Skeletal muscle satellite cell (primary cell): ENCODE data around the gene PMF1.

Experiments used
- H3K27me3 ChIP-seq: 2 replicates; pipeline ENCODE4 v1.7.0; 2013; ENCODE audit warnings: low read length; ENCODE audit not compliant: control insufficient read depth, insufficient read depth
- H3K36me3 ChIP-seq: 2 replicates; pipeline ENCODE4 v1.7.0; 2013; ENCODE audit warnings: mild to moderate bottlenecking, control low read depth, low read length; ENCODE audit not compliant: insufficient read depth
- H3K4me1 ChIP-seq: 2 replicates; pipeline ENCODE4 v1.7.0; 2013; ENCODE audit warnings: low read length; ENCODE audit not compliant: control insufficient read depth, insufficient read depth
- H3K4me2 ChIP-seq: 2 replicates; pipeline ENCODE4 v1.7.0; 2013; ENCODE audit warnings: mild to moderate bottlenecking, low read length
- H3K4me3 ChIP-seq: 2 replicates; pipeline ENCODE4 v1.7.0; 2013; ENCODE audit warnings: low read length
- H3K9ac ChIP-seq: 2 replicates; pipeline ENCODE4 v1.7.0; 2013; ENCODE audit warnings: mild to moderate bottlenecking, low read depth, low read length, moderate library complexity
- H3K9me3 ChIP-seq: replicated peaks from 2 replicates; pipeline ENCODE4 v1.7.0; 2013; ENCODE audit warnings: mild to moderate bottlenecking, control low read depth, low read length

Gene PMF1

DNA sequence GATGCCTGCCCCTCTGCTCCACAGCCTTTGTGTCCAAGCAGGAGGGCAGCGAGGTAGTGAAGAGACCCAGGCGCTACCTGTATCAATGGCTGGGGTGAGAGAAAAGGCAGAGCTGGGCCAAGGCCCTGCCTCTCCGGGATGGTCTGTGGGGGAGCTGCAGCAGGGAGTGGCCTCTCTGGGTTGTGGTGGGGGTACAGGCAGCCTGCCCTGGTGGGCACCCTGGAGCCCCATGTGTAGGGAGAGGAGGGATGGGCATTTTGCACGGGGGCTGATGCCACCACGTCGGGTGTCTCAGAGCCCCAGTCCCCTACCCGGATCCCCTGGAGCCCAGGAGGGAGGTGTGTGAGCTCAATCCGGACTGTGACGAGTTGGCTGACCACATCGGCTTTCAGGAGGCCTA, 29.9 kb downstream of the PMF1 start:
- H3K36me3 ChIP-seq: peaks cover 21% of the 10 kb centered on the region
- H3K4me3 ChIP-seq: no peak overlapping the region
- no peak overlapping the region for H3K9ac ChIP-seq
- H3K9me3 ChIP-seq: no peaks in the 10 kb centered on the region
- H3K4me1 ChIP-seq: peaks cover 27% of the 10 kb centered on the region
- no peak overlapping the region for H3K4me2 ChIP-seq
- peaks cover 18% of the 10 kb centered on the region for H3K27me3 ChIP-seq

GRCh38 chr1:156244126-156244525, 31.3 kb downstream of the PMF1 start:
- Histone ChIP-seq H3K9ac (no peak overlapping the region), H3K9me3 (no peaks in the 10 kb centered on the region), H3K36me3 (peaks cover 13% of the 10 kb centered on the region), H3K4me2 (no peak overlapping the region), H3K4me3 (no peak overlapping the region), H3K27me3 (peaks cover 18% of the 10 kb centered on the region), H3K4me1 (peaks cover 27% of the 10 kb centered on the region)

GRCh38 chr1:156244712-156245111, 31.9 kb downstream of the PMF1 start:
- no peak overlapping the region for H3K4me3 ChIP-seq
- no peaks in the 10 kb centered on the region for H3K9me3 ChIP-seq
- peaks cover 27% of the 10 kb centered on the region for H3K4me1 ChIP-seq
- no peak overlapping the region for H3K9ac ChIP-seq
- H3K4me2 ChIP-seq: no peak overlapping the region
- peaks cover 18% of the 10 kb centered on the region for H3K27me3 ChIP-seq
- H3K36me3 ChIP-seq: peaks cover 13% of the 10 kb centered on the region

DNA sequence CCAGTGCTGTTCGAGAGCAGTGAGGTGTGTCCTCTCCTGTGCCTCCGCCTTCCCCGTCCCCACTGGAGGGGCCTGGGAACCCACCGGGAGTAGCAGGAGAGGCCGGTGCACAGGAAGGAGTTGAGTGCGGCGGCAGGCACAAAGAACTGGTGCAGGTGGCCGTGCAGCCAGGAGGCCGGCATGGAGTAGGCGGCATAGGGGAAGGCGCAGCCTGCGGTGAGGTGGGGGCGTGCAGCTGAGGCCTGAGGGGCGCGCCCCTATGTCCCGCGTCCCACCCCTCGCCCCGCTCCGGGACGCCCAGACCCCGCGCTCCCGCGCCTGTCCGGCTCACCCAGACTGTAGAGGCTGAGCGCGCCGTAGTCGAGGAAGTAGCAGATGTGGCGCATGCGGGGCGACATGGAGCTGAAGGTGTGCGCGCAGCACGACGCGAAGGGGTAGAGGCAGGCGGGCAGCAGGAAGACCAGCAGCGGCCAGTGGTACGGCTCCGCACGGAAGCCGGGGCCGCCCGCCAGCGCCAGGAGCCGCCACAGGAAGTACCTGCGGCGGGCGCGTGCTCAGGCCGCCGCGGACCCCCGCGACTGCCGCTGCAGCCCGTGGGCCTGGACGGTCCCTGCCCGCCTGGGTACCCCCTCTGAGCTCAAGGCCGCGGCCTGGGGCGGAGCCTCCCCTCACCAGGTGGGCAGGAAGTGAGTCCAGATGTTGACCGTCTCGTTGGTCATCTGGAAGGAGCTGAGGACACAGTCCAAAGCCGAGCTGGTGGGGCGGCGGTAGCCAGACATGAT, 32.8 kb downstream of the PMF1 start:
- Histone ChIP-seq H3K9ac (no peak overlapping the region), H3K4me1 (peaks cover 27% of the 10 kb centered on the region), H3K36me3 (peaks cover 19% of the 10 kb centered on the region), H3K9me3 (no peaks in the 10 kb centered on the region), H3K4me3 (no peak overlapping the region), H3K27me3 (peaks cover 18% of the 10 kb centered on the region), H3K4me2 (peak overlapping the region; percentile 72)

- peaks cover 20% of the 10 kb centered on the region for H3K4me1 ChIP-seq
- H3K4me3 ChIP-seq: no peak overlapping the region
- peaks cover 26% of the 10 kb centered on the region for H3K36me3 ChIP-seq
- no peak overlapping the region for H3K9ac ChIP-seq
- peaks cover 18% of the 10 kb centered on the region for H3K27me3 ChIP-seq
- H3K4me2 ChIP-seq: peak overlapping the region; percentile 72
- no peaks in the 10 kb centered on the region for H3K9me3 ChIP-seq
These were observed 33.5 kb downstream of the PMF1 start for GRCh38 chr1:156246241-156246780.

GRCh38 chr1:156246781-156247459, 34.1 kb downstream of the PMF1 start:
- Histone ChIP-seq H3K36me3 (peaks cover 32% of the 10 kb centered on the region), H3K4me2 (no peak overlapping the region), H3K4me1 (peaks cover 14% of the 10 kb centered on the region), H3K9ac (no peak overlapping the region), H3K4me3 (no peak overlapping the region), H3K27me3 (peaks cover 18% of the 10 kb centered on the region), H3K9me3 (no peaks in the 10 kb centered on the region)

- Histone ChIP-seq H3K9ac (no peak within 1 kb of the TSS), H3K4me1 (peaks cover 10% of the 10 kb centered on the region), H3K9me3 (no peaks in the 10 kb centered on the region), H3K4me3 (no peak within 1 kb of the TSS), H3K4me2 (no peak within 1 kb of the TSS), H3K27me3 (peaks cover 18% of the 10 kb centered on the region), H3K36me3 (peaks cover 40% of the 10 kb centered on the region)
These were observed 34.9 kb downstream of the PMF1 start, which contains the start of gene PAQR6 for GRCh38 chr1:156247460-156248322. Gene PAQR6, minus strand, starts transcription at chr1:156248056. Its CDS starts 1,325 bp downstream, at chr1:156246731.

- H3K27me3 ChIP-seq: peaks cover 18% of the 10 kb centered on the region
- H3K4me1 ChIP-seq: peaks cover 10% of the 10 kb centered on the region
- peaks cover 46% of the 10 kb centered on the region for H3K36me3 ChIP-seq
- no peak overlapping the region for H3K4me2 ChIP-seq
- H3K4me3 ChIP-seq: no peak overlapping the region
- no peak overlapping the region for H3K9ac ChIP-seq
- no peaks in the 10 kb centered on the region for H3K9me3 ChIP-seq
These were observed 35.5 kb downstream of the PMF1 start for GRCh38 chr1:156248323-156248683.

DNA sequence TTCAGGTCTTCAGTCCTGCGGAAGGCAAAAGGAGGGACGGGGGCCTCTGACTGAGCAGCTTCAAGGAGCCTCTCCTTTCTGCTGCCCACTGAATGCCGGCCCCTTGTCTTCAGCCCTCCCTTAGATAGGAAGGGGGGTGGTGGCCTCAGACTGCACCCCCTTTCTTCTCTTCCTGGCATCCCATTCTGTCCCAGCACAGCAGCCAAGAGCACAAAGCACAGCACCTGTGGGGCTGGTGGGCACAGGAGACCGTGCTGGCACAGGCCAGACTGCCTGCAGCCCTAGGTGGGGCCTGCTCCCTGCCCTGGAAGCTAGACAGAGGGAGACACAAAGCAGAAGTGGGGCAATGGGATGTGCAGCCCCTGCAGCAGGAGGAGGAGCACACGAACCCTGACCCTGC, 36.8 kb downstream of the PMF1 start:
- peaks cover 10% of the 10 kb centered on the region for H3K4me1 ChIP-seq
- H3K4me3 ChIP-seq: no peak overlapping the region
- H3K27me3 ChIP-seq: peaks cover 18% of the 10 kb centered on the region
- H3K36me3 ChIP-seq: peaks cover 56% of the 10 kb centered on the region
- no peak overlapping the region for H3K4me2 ChIP-seq
- H3K9me3 ChIP-seq: no peaks in the 10 kb centered on the region
- no peak overlapping the region for H3K9ac ChIP-seq

DNA sequence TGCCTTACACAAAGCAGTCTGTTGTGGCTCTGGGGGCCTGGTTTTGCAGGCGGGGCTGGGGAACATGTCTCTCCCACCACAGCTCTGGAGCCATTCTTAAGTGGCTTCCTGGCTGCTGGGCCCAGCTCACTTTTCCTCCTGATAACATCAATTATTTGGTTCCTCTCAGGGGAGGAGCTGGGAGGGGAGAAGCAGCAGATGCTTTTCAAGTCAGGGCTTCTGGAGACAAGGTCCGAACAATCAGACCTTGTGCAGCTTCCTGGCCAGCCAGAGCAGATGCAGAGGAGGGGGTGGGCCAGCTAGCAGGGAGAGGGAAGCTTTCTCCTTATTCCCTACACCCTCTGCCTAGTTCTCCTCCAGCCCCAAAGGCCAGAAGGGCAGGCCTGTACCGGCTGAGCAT, 38.7 kb downstream of the PMF1 start:
- no peak overlapping the region for H3K4me3 ChIP-seq
- H3K27me3 ChIP-seq: peaks cover 3% of the 10 kb centered on the region
- H3K9ac ChIP-seq: no peak overlapping the region
- H3K4me2 ChIP-seq: no peak overlapping the region
- H3K4me1 ChIP-seq: peaks cover 3% of the 10 kb centered on the region
- H3K9me3 ChIP-seq: no peaks in the 10 kb centered on the region
- peaks cover 65% of the 10 kb centered on the region for H3K36me3 ChIP-seq

GRCh38 chr1:156253634-156254033, 40.8 kb downstream of the PMF1 start:
- Histone ChIP-seq H3K4me1 (no peaks in the 10 kb centered on the region), H3K36me3 (peaks cover 83% of the 10 kb centered on the region), H3K4me2 (no peak overlapping the region), H3K4me3 (no peak overlapping the region), H3K27me3 (no peaks in the 10 kb centered on the region), H3K9me3 (no peaks in the 10 kb centered on the region), H3K9ac (no peak overlapping the region)
